Calu3 (cell line): ENCODE results near the gene NLRC5. TPM values are rescaled to one million over a fixed set of nuclear protein-coding genes. Genes with fewer than 3 reads are reported as not detected.

ENCODE experiments used
- BruUV-seq: library from RNA; stranded (reverse); fragments of 400-500 nt; replicated peaks from 2 replicates; lab custom pipeline; 2021; lab: Mats Ljungman, UMichigan
- CTCF ChIA-PET: fragments of 300-600 bp; sonication (Branson Sonifier 250); formaldehyde crosslinking; loops from one replicate; lab custom pipeline; 2022; ENCODE audit warnings: antibody characterized with exemption; lab: Charles Lee
- DNase-seq: peaks from one replicate; pipeline ENCODE4 v3.0.0; 2022
- H3K27ac Mint-ChIP-seq: one replicate; pipeline ENCODE4 v1.8.0; 2022; ENCODE audit warnings: mixed read lengths; ENCODE audit not compliant: unreplicated experiment
- H3K27me3 Mint-ChIP-seq: one replicate; pipeline ENCODE4 v1.8.0; 2022; ENCODE audit warnings: mixed read lengths; ENCODE audit not compliant: unreplicated experiment
- H3K36me3 Mint-ChIP-seq: one replicate; pipeline ENCODE4 v1.8.0; 2022; ENCODE audit warnings: mild to moderate bottlenecking, moderate library complexity, mixed read lengths; ENCODE audit not compliant: insufficient read depth, unreplicated experiment
- H3K4me1 Mint-ChIP-seq: one replicate; pipeline ENCODE4 v1.8.0; 2022; ENCODE audit warnings: mild to moderate bottlenecking, low read depth, mixed read lengths; ENCODE audit not compliant: unreplicated experiment
- H3K4me3 Mint-ChIP-seq: one replicate; pipeline ENCODE4 v1.8.0; 2022; ENCODE audit warnings: mild to moderate bottlenecking, low read depth, moderate library complexity, mixed read lengths; ENCODE audit not compliant: unreplicated experiment
- H3K9me3 Mint-ChIP-seq: one replicate; pipeline ENCODE4 v1.8.0; 2022; ENCODE audit warnings: low read depth, mixed read lengths; ENCODE audit not compliant: unreplicated experiment
- CTCF ChIP-seq: fragments of 200-600 bp; IDR thresholded peaks from one replicate; pipeline ENCODE4 v1.8.0; 2022; ENCODE audit warnings: antibody characterized with exemption; ENCODE audit not compliant: unreplicated experiment
- intact Hi-C: fragments of 100-400 bp; cut with micrococcal nuclease; formaldehyde crosslinking; loops from one replicate; pipeline ENCODE4 v1.10.0; 2022; ENCODE audit not compliant: unreplicated experiment
- total RNA-seq: library from RNA; stranded (reverse); gene quantifications from 2 replicates; pipeline ENCODE4 v1.2.3, GENCODE V29; 2022

The NLRC5 gene
- total RNA-seq, 1 experiment from 2014 or later = 18.0 TPM

DNA sequence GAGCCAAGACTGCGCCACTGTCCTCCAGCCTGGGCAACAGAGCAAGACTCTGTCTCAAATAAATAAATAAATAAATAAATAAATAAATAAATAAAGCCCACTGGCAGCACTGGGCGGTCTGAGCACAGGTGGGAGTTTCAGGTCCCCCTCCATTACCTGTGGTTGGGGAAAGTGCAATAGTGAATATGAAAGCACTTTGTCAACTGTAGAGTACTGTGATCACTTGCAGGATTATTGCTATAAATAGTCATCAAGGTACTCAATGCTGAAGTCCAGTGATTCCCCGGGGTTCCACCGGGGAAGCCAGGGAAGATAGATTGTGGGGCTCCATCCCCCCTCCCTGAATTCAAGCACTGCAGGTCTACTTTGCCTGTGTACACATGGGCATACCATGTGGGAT is 60.3 kb downstream of the NLRC5 start:
- no peak for TF ChIP-seq CTCF
- H3K27ac Mint-ChIP-seq = no peak overlapping the region
- peaks cover 31% of the 10 kb centered on the region for H3K27me3 Mint-ChIP-seq
- H3K4me1 Mint-ChIP-seq = no peaks in the 10 kb centered on the region
- no peak for DNase-seq
- CTCF ChIA-PET = no interaction called here
- no peaks in the 10 kb centered on the region for H3K36me3 Mint-ChIP-seq
- intact Hi-C loops = no loop called here
- no peaks in the 10 kb centered on the region for H3K9me3 Mint-ChIP-seq
- BruUV-seq = no TSS peak
- H3K4me3 Mint-ChIP-seq = no peak overlapping the region

GRCh38 chr16:57051696-57052228 is 62.4 kb downstream of the NLRC5 start:
- Mint-ChIP-seq H3K27me3 (peaks cover 38% of the 10 kb centered on the region), H3K27ac (no peak overlapping the region), H3K36me3 (no peaks in the 10 kb centered on the region), H3K9me3 (no peaks in the 10 kb centered on the region), H3K4me3 (no peak overlapping the region), H3K4me1 (no peaks in the 10 kb centered on the region)
- no peak for TF ChIP-seq CTCF
- CTCF ChIA-PET = no interaction called here
- intact Hi-C loops = no loop called here
- no TSS peak for BruUV-seq
- no peak for DNase-seq

DNA sequence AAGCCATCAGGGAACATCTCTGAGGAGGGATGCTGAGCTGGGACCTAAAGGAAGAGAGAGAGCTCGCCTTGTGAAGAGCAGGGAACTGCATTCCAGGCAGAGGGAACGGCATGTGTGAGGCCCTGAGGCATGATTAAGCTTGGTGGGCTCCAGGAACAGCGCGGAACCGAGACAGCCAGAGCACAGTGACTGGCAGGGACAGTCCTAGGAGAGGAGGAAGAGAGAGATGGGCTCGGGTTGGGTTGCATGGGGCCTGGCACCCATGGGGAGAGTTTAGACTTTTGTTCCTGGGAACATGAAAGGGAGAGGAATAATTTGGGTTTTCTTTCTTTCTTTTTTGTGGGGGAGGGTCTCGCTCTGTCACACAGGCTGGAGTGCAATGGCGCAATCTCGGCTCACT is 63.8 kb downstream of the NLRC5 start:
- Mint-ChIP-seq H3K36me3 (no peaks in the 10 kb centered on the region), H3K4me3 (no peak overlapping the region), H3K4me1 (no peaks in the 10 kb centered on the region), H3K27ac (no peak overlapping the region), H3K27me3 (peaks cover 38% of the 10 kb centered on the region), H3K9me3 (no peaks in the 10 kb centered on the region)
- intact Hi-C loops = no loop called here
- CTCF ChIA-PET = no interaction called here
- TF ChIP-seq CTCF = no peak
- no peak for DNase-seq
- BruUV-seq = no TSS peak

DNA sequence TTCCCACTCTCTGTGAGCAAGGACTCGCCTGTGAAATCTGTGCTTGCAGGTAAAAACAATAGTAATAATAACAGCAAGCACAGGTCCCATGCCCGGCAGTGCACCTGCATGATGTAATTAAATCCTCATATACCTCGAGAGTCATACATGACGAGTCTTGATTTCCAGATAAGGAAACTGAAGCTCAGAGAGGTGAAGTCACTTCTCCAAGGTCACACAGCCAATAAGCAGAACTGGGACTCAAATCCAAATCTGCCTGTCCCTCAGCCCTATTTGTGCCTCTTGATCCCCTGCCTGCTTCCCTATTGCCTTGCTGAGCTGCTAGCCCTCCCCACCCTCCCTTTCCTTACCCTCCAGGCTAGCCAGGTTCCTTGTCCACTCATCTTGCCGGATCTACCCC is 65.0 kb downstream of the NLRC5 start:
- BruUV-seq = no TSS peak
- CTCF ChIA-PET = no interaction called here
- no peaks in the 10 kb centered on the region for H3K36me3 Mint-ChIP-seq

More for the DNA sequence above, 65.0 kb downstream of the NLRC5 start:
- no peaks in the 10 kb centered on the region for H3K9me3 Mint-ChIP-seq
- H3K27me3 Mint-ChIP-seq = peaks cover 38% of the 10 kb centered on the region
- DNase-seq = no peak
- no peak overlapping the region for H3K27ac Mint-ChIP-seq
- H3K4me1 Mint-ChIP-seq = no peaks in the 10 kb centered on the region
- no peak overlapping the region for H3K4me3 Mint-ChIP-seq
- no peak for TF ChIP-seq CTCF
- intact Hi-C loops = no loop called here
